Measurements from ENCODE around the gene TPPP3.

DNA sequence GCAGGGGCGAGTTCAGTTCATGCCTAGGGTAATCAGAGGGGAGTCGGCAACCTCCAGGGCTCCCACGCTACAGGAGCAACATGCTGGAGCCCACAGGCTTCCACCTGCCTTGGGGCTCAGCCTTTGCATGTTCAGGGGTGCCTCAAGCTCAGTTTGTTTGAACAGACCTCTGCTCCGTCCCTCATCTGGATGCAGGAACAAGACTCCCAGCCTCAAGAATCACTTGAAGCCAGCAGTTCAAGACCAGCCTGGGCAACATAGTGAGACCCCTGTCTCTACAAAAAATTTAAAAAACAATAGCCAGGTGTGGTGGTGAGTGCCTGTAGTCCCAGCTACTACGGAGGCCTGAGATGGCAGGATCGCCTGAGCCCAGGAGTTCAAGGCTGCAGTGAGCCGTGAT is 32.7 kb upstream of the TPPP3 start:
- no peak for TF ChIP-seq FOXA1 (IDR thresholded peaks at IDR 0.05)
- TF ChIP-seq ELF4 (IDR thresholded peaks at IDR 0.05), result no peak
- no peak for TF ChIP-seq TARDBP (IDR thresholded peaks at IDR 0.05)
- TF ChIP-seq SUZ12 (IDR thresholded peaks at IDR 0.05), result no peak
- TF ChIP-seq FOXM1 (IDR thresholded peaks at IDR 0.05; ENCODE audit: borderline replicate concordance), result no peak
- TF ChIP-seq FOXK2 (IDR thresholded peaks at IDR 0.05), result no peak
- no peak for TF ChIP-seq BHLHE40 (IDR thresholded peaks at IDR 0.05; ENCODE audit: borderline replicate concordance)
- TF ChIP-seq NFRKB (IDR thresholded peaks at IDR 0.05), result no peak
- TF ChIP-seq L3MBTL2 (conservative IDR thresholded peaks at IDR 0.05), result no peak
- TF ChIP-seq ZNF384 (IDR thresholded peaks at IDR 0.05), result no peak
- no peak for TF ChIP-seq SP1 (IDR thresholded peaks at IDR 0.05)

Data from HEK293T (cell line).